A673 (cell line): Measurements from ENCODE around the gene SLC15A4. TPM values are rescaled to one million over a fixed set of nuclear protein-coding genes. Genes with fewer than 3 reads are reported as not detected.

ENCODE experiments used
- Bru-seq: library from RNA; stranded (reverse); fragments of 400-500 nt; gene quantifications from one replicate; lab custom pipeline; 2021; lab: Mats Ljungman, UMichigan
- BruChase-seq, 2 experiments: library from RNA; stranded (reverse); fragments of 400-500 nt; gene quantifications; one replicate each; lab custom pipeline; 2021; lab: Mats Ljungman, UMichigan
- BruUV-seq: library from RNA; stranded (reverse); fragments of 400-500 nt; replicated peaks from 2 replicates; lab custom pipeline; 2021; lab: Mats Ljungman, UMichigan
- CTCF ChIA-PET: fragments of 300-600 bp; sonication (Branson Sonifier 250); formaldehyde crosslinking; loops from one replicate; lab custom pipeline; 2022; ENCODE audit warnings: antibody characterized with exemption; lab: Charles Lee
- POLR2A ChIA-PET: fragments of 300-600 bp; sonication (Branson Sonifier 250); formaldehyde crosslinking; loops from one replicate; lab custom pipeline; 2022; ENCODE audit warnings: antibody characterized with exemption; ENCODE audit not compliant: low non-redundant PET; lab: Charles Lee
- DNase-seq: peaks from one replicate; pipeline ENCODE4 v3.0.0-alpha.2; 2015; ENCODE audit warnings: low spot score
- H3K27ac ChIP-seq: fragments of 200-600 bp; sonication (generic); 2 replicates; pipeline ENCODE4 v1.5.1; 2016; ENCODE audit warnings: mixed run types, low read depth, mild to moderate bottlenecking, mixed read lengths, antibody characterized with exemption, low read length; ENCODE audit not compliant: poor library complexity, severe bottlenecking
- H3K27me3 ChIP-seq: fragments of 200-600 bp; sonication (generic); replicated peaks from 2 replicates; pipeline ENCODE4 v1.6.1; 2017; ENCODE audit warnings: mixed run types, low read depth, mild to moderate bottlenecking, mixed read lengths, antibody characterized with exemption, low read length; ENCODE audit not compliant: insufficient read depth, poor library complexity
- H3K36me3 ChIP-seq: fragments of 200-600 bp; sonication (generic); 2 replicates; pipeline ENCODE4 v1.6.1; 2016; ENCODE audit warnings: mixed run types, mild to moderate bottlenecking, mixed read lengths, antibody characterized with exemption, low read length; ENCODE audit not compliant: insufficient read depth, poor library complexity, severe bottlenecking
- H3K4me1 ChIP-seq: fragments of 200-600 bp; sonication (generic); 2 replicates; pipeline ENCODE4 v1.6.1; 2017; ENCODE audit warnings: mixed run types, mild to moderate bottlenecking, mixed read lengths, antibody characterized with exemption, low read length; ENCODE audit not compliant: insufficient read depth, poor library complexity, severe bottlenecking
- H3K4me3 ChIP-seq: fragments of 200-600 bp; sonication (generic); 2 replicates; pipeline ENCODE4 v1.5.1; 2016; ENCODE audit warnings: low read depth, mixed run types, mild to moderate bottlenecking, mixed read lengths, low read length; ENCODE audit not compliant: poor library complexity, severe bottlenecking
- H3K9me3 ChIP-seq: fragments of 200-600 bp; sonication (generic); 2 replicates; pipeline ENCODE4 v1.6.1; 2016; ENCODE audit warnings: mixed run types, low read depth, mild to moderate bottlenecking, mixed read lengths, antibody characterized with exemption, low read length; ENCODE audit not compliant: poor library complexity, severe bottlenecking
- EZH2 ChIP-seq: fragments of 200-600 bp; sonication (generic); IDR thresholded peaks from 2 replicates; pipeline ENCODE4 v1.6.1; 2017; ENCODE audit warnings: borderline replicate concordance, low read depth, mild to moderate bottlenecking, mixed read lengths, antibody characterized with exemption, low read length; ENCODE audit not compliant: poor library complexity, severe bottlenecking
- intact Hi-C: fragments of 100-400 bp; cut with micrococcal nuclease; formaldehyde crosslinking; loops from one replicate; pipeline ENCODE4 v1.10.0; 2022; ENCODE audit not compliant: unreplicated experiment
- long read RNA-seq: library from polyadenylated mRNA; stranded (forward); transcript quantifications from one replicate; pipeline ENCODE4 v2.0.0, GENCODE V29; 2022
- total RNA-seq: library from RNA; stranded (reverse); gene quantifications from 2 replicates; pipeline ENCODE4 v1.2.3, GENCODE V29; 2021
- TF ChIP-seq, protein P1 (sequence below): fragments of 300-800, 200-600 bp; sonication (generic); conservative IDR thresholded peaks from 2 replicates; pipeline ENCODE4 v1.5.1; 2017; ENCODE audit warnings: low read depth, mild to moderate bottlenecking, antibody characterized with exemption, low read length, moderate library complexity, mixed read lengths

SLC15A4 gene
- total RNA-seq (19.9 and 20.3 TPM in 2 replicates), Bru-seq, nascent RNA (percentile 83 among the genes with signal in this experiment), BruChase-seq, experiment 1, labeled RNA remaining after a 2-hour chase (percentile 70 among the genes with signal in this experiment), BruChase-seq, experiment 2, labeled RNA remaining after a 6-hour chase (percentile 70 among the genes with signal in this experiment)
- long read RNA-seq, transcript SLC15A4-201 (8 exons, 2,779 nt), result major isoform, 44 of 77 reads
- long read RNA-seq, transcript SLC15A4-204 (7 exons, 2,402 nt), result minor isoform, 10 of 77 reads
- long read RNA-seq, partial matches to known transcripts, result 5 of 77 reads
- long read RNA-seq, other reads (novel, unspliced or antisense), result 16 of 77 reads

DNA sequence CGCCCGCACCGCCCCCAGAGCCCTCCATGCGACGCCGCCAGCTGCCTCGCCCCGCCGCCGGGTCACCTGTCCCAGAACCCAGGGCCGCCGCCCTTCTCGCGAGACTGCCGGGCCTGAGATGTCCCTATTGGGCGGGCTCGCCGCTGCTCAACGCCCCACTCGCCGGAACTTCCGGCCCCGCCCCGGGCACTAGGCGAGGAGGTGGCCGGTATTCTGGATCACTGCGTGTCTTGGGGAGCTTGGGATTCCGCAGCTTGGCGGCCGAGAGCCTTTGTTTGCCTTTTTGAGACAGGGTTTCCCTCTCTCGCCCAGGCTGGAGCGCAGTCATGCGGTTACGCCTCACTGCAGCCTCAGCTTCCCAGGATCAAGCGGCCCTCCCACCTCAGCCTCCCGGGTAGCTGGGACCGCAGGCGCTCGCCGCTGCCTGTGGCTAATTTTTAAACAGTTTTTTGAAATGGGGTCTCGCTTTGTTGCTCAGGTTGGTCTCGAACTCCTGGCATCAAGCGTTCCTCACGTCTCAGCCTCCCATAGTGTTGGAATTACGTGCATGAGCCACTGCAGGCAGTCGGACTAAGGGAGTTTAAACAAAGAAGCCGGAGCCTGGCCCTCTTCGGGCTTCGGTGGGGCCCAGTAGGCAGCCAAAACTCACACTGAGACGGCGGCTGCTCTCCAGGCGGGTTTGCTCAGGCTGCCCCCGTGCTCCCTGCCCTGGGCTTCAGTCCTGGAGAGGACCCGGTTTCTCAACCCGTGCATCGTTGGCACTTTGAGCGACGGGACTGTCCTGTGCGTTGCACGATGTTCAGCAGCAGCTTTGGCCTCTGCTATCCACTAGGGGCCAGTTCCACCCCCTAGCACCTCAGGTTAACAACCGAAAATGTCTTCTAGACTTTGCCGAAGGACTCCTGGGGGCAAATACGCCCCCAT lies at the start of gene SLC15A4:
Gene SLC15A4, minus strand, starts transcription at position 43 of the 924 bp plus-strand sequence. Its CDS starts 15 bp downstream, at position 28.
- TF ChIP-seq EZH2, result no peak
- TF ChIP-seq, protein P1, sequence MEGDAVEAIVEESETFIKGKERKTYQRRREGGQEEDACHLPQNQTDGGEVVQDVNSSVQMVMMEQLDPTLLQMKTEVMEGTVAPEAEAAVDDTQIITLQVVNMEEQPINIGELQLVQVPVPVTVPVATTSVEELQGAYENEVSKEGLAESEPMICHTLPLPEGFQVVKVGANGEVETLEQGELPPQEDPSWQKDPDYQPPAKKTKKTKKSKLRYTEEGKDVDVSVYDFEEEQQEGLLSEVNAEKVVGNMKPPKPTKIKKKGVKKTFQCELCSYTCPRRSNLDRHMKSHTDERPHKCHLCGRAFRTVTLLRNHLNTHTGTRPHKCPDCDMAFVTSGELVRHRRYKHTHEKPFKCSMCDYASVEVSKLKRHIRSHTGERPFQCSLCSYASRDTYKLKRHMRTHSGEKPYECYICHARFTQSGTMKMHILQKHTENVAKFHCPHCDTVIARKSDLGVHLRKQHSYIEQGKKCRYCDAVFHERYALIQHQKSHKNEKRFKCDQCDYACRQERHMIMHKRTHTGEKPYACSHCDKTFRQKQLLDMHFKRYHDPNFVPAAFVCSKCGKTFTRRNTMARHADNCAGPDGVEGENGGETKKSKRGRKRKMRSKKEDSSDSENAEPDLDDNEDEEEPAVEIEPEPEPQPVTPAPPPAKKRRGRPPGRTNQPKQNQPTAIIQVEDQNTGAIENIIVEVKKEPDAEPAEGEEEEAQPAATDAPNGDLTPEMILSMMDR, result no peak
- intact Hi-C loops, result no loop called here
- Histone ChIP-seq H3K27me3 (no peaks in the 10 kb centered on the region), H3K4me3 (peak within 1 kb of the TSS; percentile 97), H3K9me3 (no peaks in the 10 kb centered on the region), H3K36me3 (no peaks in the 10 kb centered on the region), H3K27ac (peak within 1 kb of the TSS; percentile 84), H3K4me1 (peaks cover 7% of the 10 kb centered on the region)
- DNase-seq, result peak; percentile 95
- TSS peak; percentile 89 for BruUV-seq
- CTCF ChIA-PET, result no interaction called here
- POLR2A ChIA-PET, result no interaction called here

DNA sequence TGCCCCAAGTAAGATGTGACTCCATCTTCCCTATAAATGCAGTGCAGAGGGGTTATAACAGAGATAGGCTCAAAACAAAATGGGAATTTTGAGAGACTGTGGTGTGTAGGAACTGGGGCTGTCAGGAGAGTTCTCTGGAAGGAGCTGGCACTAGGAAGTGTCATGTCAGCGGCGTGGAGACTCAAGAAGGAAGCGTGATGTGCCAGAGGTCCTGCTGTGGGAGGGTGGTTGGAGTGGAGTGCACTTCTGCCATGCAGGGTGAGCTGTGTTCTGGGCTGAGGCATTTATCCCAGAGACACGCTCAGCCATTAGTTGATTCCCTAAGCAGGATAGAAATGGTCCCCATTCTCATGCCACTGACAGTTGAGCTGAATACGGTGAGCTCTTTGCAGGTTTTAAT lies 48.5 kb upstream of the SLC15A4 start:
- BruUV-seq, result no TSS peak
- CTCF ChIA-PET, result no interaction called here

DNA sequence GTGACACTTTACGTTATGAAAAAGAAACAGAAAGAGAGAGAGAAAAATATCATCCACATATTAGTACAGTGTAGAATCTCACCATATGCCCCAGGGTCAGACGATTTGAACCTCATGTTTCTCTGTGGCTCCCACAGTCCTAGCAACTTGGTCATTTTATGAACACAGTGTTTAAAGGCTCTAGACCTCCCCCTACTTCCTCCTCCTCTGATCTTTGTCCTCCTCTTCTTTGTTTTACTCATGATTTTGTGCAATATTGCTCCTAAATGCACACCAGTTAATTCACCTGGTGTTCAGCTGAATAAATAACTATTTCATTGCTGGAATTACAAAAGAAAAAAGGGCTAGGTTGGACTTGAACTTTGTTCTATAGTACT lies 47.7 kb upstream of the SLC15A4 start:
- DNase-seq, result no peak
- ChIA-PET CTCF (no interaction called here), POLR2A (no interaction called here)
- intact Hi-C loops, result no loop called here
- no peaks in the 10 kb centered on the region for H3K27me3 ChIP-seq
- no peak overlapping the region for H3K4me3 ChIP-seq
- H3K27ac ChIP-seq, result no peak overlapping the region
- no peak for TF ChIP-seq EZH2
- TF ChIP-seq, protein P1, result no peak
- no TSS peak for BruUV-seq
- no peaks in the 10 kb centered on the region for H3K4me1 ChIP-seq
- H3K9me3 ChIP-seq, result peaks cover 9% of the 10 kb centered on the region
- H3K36me3 ChIP-seq, result no peaks in the 10 kb centered on the region

More for the DNA sequence above, 48.5 kb upstream of the SLC15A4 start:
- H3K36me3 ChIP-seq, result no peaks in the 10 kb centered on the region
- POLR2A ChIA-PET, result no interaction called here
- no peaks in the 10 kb centered on the region for H3K4me1 ChIP-seq
- H3K27ac ChIP-seq, result no peak overlapping the region
- H3K4me3 ChIP-seq, result no peak overlapping the region
- no peaks in the 10 kb centered on the region for H3K27me3 ChIP-seq
- no peak for TF ChIP-seq EZH2
- TF ChIP-seq, protein P1, result no peak
- no peak for DNase-seq
- intact Hi-C loops, result no loop called here
- peaks cover 12% of the 10 kb centered on the region for H3K9me3 ChIP-seq
